ENCODE results near the gene MIOX. TPM values are rescaled to one million over a fixed set of nuclear protein-coding genes. Genes with fewer than 3 reads are reported as not detected.

Gene MIOX
- total RNA-seq, 2 donors from 2014 or later = not detected

DNA sequence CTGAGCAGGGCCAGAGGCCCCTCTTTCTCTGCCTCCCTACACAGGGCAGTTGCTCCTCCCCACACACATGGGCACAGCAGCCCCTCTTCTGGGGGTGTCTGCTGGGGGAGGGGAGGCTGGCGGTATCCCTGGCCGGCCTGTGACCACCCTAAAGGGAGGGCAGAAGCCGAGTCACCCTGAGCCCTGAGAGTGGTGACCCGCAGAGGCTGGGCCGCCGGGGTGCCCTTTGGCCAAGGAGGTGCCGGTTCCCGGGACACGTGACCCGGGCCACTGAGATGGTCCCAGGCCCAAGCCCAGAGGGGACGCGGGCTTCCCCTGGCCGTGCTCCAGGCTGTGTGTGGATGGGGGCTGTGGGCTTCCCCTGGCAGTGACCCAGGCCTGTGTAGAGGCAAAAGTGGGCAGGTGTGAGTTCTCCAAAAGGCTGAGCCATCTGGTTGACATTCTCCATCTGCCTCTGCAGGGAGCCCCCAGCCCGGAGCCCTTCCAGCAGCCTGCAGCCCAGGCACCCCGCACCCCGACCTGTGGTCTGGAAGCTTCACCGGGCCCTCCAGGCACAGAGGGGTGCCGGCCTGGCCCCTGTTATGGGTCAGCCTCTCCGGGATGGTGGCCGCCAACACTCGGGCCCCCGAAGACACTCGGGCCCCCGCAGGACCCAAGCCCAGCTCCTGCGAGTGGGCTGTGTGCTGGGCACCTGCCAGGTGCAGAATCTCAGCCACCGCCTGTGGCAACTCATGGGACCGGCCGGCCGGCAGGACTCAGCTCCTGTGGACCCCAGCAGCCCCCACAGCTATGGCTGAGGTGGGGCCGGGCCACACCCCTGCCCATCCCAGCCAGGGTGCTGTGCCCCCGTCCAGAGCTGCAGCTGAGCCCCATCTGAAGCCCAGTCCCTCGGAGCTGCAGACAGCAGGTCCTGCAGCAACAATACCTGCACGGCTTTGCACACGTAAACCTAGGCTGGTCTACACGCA is 4.3 kb upstream of the MIOX start:
- no peaks in the 10 kb centered on the region for H3K9me3 ChIP-seq
- TF ChIP-seq, protein P1, sequence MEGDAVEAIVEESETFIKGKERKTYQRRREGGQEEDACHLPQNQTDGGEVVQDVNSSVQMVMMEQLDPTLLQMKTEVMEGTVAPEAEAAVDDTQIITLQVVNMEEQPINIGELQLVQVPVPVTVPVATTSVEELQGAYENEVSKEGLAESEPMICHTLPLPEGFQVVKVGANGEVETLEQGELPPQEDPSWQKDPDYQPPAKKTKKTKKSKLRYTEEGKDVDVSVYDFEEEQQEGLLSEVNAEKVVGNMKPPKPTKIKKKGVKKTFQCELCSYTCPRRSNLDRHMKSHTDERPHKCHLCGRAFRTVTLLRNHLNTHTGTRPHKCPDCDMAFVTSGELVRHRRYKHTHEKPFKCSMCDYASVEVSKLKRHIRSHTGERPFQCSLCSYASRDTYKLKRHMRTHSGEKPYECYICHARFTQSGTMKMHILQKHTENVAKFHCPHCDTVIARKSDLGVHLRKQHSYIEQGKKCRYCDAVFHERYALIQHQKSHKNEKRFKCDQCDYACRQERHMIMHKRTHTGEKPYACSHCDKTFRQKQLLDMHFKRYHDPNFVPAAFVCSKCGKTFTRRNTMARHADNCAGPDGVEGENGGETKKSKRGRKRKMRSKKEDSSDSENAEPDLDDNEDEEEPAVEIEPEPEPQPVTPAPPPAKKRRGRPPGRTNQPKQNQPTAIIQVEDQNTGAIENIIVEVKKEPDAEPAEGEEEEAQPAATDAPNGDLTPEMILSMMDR (IDR thresholded peaks at IDR 0.05) = no peak
- no peaks in the 10 kb centered on the region for H3K27me3 ChIP-seq (replicated peaks; ENCODE audit: insufficient read depth)
- H3K27ac ChIP-seq = no peak overlapping the region
- DNase-seq (ENCODE audit: low spot score) (no peak), ATAC-seq (ENCODE audit: insufficient number of reproducible peaks, low FRiP score, low read depth) (no peak)
- H3K36me3 ChIP-seq = no peaks in the 10 kb centered on the region
- no peaks in the 10 kb centered on the region for H3K4me1 ChIP-seq (ENCODE audit: control insufficient read depth in 1 of 2, low read depth in 2 of 2)
- H3K4me3 ChIP-seq = peak overlapping the region; percentile 64

DNA sequence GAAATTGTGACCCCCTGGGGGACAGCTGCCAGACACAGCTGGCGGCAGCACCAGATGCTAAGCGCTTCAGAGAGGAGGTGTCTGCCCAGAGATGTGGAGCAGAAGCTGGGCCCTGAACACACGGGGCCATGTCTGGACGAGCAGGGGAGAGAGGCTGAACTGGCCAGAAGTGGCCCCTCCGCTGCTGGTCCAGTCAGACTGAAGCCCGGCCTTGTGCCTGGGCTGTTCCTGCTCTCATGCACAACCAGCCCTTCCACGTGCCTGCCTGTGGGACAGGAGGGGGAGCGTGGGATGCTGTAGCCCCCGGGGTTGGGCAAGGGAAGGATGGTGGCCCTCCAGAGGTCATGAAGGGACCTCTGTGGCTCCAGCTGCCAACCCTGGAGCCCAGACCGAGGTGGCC is 3.6 kb upstream of the MIOX start:
- Histone ChIP-seq H3K4me3 (no peak overlapping the region), H3K36me3 (no peaks in the 10 kb centered on the region), H3K9me3 (no peaks in the 10 kb centered on the region), H3K27me3 (replicated peaks; ENCODE audit: insufficient read depth) (no peaks in the 10 kb centered on the region), H3K4me1 (ENCODE audit: control insufficient read depth in 1 of 2, low read depth in 2 of 2) (no peaks in the 10 kb centered on the region), H3K27ac (no peak overlapping the region)
- ATAC-seq (ENCODE audit: insufficient number of reproducible peaks, low FRiP score, low read depth) (no peak), DNase-seq (ENCODE audit: low spot score) (no peak)
- TF ChIP-seq, protein P1 (IDR thresholded peaks at IDR 0.05) = no peak

DNA sequence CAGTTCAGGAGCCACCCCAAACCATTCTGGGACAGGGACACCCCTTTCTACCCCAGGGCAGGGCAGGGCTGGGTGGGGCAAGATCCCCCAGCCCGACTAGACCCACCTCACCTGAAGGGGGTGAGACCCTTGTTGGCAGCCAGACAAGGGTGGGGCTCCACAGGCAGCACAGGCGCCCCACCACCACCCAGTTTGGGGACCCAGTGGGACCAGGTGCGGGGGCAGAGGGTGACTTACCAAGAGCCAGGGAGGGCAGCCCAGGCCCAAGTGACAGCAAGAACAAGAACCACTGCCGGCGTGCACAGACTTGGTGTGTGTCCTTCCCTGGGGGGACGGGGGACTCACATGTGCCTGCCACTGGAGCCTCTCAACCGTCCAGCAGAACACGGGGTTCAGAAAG is 3.1 kb upstream of the MIOX start:
- TF ChIP-seq, protein P1 (IDR thresholded peaks at IDR 0.05) = no peak
- DNase-seq (ENCODE audit: low spot score) = no peak
- Histone ChIP-seq H3K9me3 (no peaks in the 10 kb centered on the region), H3K36me3 (no peaks in the 10 kb centered on the region), H3K27ac (no peak overlapping the region), H3K4me3 (no peak overlapping the region), H3K27me3 (replicated peaks; ENCODE audit: insufficient read depth) (no peaks in the 10 kb centered on the region), H3K4me1 (ENCODE audit: control insufficient read depth in 1 of 2, low read depth in 2 of 2) (no peaks in the 10 kb centered on the region)
- ATAC-seq (ENCODE audit: insufficient number of reproducible peaks, low FRiP score, low read depth) = no peak

DNA sequence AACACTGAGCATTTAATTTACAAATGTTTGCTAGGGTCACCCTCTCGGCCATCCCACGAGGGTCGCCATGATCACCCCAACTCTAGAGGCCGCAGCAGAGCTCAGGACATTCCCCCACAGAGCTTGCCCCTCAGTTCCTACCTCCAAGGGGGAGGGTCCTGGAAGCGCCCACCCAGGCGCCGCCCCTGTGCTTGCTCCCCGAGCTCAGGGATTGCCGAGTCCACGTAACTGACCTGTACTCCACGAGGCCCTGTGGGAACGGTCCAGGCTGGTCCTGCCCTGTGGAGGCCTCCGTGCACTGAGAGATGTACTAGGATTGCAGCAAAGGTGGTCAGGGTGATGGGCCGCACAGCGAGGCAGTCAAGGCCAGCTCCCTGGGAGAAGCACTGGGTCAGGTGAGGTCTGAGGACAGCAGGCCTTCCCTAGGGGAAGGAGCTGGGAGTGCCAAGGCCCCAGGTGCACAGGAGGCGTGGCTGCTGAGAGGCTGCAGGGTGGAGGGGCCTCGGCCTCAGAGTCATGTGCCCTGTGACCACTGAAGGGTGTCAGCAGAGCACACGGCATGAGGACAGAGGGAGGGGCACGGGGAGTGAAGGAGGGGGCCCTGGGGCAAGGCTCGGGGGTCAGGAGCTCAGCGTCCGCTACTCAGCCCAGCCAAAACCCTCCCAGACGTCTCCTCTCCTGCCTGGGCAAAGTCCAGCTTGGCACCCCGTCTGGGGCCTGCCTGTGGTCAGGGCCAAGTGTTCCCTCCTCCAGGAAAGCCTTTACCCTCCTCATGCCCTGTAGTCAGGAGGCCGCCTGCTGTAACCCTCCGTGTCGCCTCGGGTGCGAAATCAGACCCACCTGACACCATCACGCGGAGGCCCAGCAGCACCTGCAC is 2.4 kb upstream of the MIOX start:
- Histone ChIP-seq H3K4me1 (ENCODE audit: control insufficient read depth in 1 of 2, low read depth in 2 of 2) (no peaks in the 10 kb centered on the region), H3K27me3 (replicated peaks; ENCODE audit: insufficient read depth) (no peaks in the 10 kb centered on the region), H3K9me3 (no peaks in the 10 kb centered on the region), H3K27ac (no peak overlapping the region), H3K36me3 (no peaks in the 10 kb centered on the region), H3K4me3 (no peak overlapping the region)
- no peak for DNase-seq (ENCODE audit: low spot score)
- TF ChIP-seq, protein P1 (IDR thresholded peaks at IDR 0.05) = no peak
- no peak for ATAC-seq (ENCODE audit: insufficient number of reproducible peaks, low FRiP score, low read depth)

Measured in thoracic aorta (tissue), 2 donors.